ENCODE measurements around the gene MBIP.
A peak's percentile ranks its signal among the peaks of the same experiment; 100 is the strongest.

The MBIP gene

DNA sequence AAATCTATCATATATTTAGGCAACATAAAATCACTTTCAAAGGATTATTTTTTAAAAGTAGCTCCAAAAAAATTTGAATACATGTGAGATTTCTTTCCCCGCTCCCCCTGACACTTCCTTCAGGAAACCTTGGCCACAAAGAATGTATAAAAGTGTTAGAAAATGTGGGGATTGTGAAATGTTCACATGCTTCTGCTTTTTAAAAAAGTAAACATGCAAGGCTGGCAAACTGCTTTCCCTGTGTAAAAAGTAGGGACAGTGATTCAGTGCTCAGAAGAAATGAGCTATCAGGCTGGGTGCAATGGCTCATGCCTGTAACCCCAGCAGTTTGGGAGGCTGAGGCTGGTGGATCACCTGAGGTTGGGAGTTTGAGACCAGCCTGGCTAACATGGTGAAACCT, 26.6 kb downstream of the MBIP start:
- Mint-ChIP-seq H3K27ac (no peak overlapping the region), H3K4me1 (no peaks in the 10 kb centered on the region), H3K36me3 (peaks cover 29% of the 10 kb centered on the region), H3K27me3 (no peaks in the 10 kb centered on the region), H3K4me3 (no peak overlapping the region), H3K9me3 (no peaks in the 10 kb centered on the region)
- no peak for ATAC-seq

DNA sequence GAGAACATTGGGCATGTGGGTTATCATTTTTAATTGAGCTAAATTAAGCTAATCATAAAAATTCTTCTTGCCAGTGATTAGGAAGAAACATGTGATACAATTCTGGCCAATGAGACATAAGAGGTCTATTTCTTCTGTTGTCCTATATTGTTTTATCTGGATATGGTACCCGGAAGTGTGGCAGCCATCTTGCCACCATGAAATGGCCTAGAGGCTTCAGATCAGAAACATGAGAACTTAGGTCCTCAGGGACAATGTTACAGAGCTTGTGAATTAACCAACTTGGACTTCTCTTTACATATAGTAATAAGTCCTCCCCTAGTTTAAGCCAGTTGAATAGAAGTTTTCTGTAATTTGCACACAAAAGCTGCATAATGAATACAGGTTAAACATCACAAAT, 30.5 kb downstream of the MBIP start:
- no peak overlapping the region for H3K27ac Mint-ChIP-seq
- peaks cover 28% of the 10 kb centered on the region for H3K27me3 Mint-ChIP-seq
- H3K36me3 Mint-ChIP-seq = no peaks in the 10 kb centered on the region
- ATAC-seq = no peak
- H3K4me1 Mint-ChIP-seq = no peaks in the 10 kb centered on the region
- no peak overlapping the region for H3K4me3 Mint-ChIP-seq
- H3K9me3 Mint-ChIP-seq = no peaks in the 10 kb centered on the region

DNA sequence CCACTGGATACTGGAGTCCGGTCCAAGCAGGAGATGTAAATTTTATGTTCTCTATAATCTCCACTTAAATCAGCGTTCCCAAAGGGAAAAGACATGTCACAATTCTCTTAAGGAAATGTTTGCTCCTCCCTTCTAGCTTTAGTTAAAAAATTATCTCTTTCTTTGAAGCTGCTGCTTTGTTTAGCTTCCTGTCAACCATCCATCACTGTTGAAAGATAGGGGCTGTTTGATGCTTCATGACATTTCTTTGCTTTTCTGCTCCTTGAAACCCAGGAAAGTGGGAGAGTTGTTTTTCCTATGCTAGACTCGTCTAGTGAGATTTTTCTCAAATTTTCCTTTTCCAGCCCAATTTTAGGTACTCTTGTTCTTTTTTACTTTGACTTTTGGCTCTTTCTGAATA, 31.9 kb downstream of the MBIP start:
- H3K9me3 Mint-ChIP-seq = no peaks in the 10 kb centered on the region
- H3K4me1 Mint-ChIP-seq = no peaks in the 10 kb centered on the region
- no peaks in the 10 kb centered on the region for H3K36me3 Mint-ChIP-seq
- no peak overlapping the region for H3K27ac Mint-ChIP-seq
- H3K27me3 Mint-ChIP-seq = peaks cover 29% of the 10 kb centered on the region
- no peak for ATAC-seq
- no peak overlapping the region for H3K4me3 Mint-ChIP-seq

DNA sequence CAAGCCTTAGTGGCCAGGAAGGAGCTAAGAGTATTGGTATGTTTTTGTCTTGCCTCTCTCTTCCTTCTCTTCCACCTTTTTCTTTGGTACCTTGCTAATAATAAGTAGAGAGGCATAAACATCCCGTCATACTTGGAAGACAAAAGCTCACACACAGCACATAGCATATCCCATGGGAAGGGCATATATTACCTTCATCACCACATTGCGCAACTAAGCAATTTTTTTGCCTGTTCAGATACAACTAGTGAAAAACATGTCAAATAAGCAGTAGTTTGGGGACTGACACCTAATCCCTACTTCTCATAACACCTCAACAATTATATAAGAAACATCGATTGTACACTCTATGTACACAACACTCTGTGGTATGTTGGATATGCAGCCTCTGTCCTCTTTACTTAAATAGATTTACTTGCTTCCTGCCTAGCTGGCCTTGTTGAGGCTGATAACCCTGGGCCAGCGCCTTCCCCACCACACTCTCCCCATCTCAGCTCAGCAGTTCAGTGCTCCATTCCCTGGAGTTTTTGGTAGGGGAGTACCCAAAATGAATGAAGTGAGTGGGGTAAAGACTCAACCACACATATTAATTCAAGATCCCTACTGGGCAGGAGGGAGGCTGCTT, 35.4 kb downstream of the MBIP start:
- Mint-ChIP-seq H3K9me3 (no peaks in the 10 kb centered on the region), H3K4me1 (no peaks in the 10 kb centered on the region), H3K36me3 (no peaks in the 10 kb centered on the region), H3K27me3 (peaks cover 29% of the 10 kb centered on the region), H3K4me3 (no peak overlapping the region), H3K27ac (no peak overlapping the region)
- no peak for ATAC-seq

DNA sequence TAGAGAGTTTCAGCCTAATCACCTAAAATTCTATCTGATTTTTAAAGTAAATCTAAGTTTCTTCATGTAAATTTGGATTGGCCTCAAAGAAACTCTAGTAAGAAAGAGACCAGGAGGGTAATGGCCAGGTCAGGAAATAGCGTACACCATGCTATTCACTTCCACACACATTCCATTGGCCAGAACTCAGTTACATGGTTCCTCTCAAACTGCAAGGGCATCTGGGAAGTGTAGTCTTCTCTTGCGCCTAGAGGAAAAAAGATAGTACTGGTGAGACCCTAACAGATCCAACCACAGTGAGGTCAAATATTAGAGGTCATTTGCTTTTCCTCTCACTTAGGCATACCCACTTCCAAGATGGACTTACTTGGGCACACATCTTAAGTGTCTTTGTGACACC, 39.1 kb downstream of the MBIP start:
- H3K4me1 Mint-ChIP-seq = no peaks in the 10 kb centered on the region
- H3K27me3 Mint-ChIP-seq = peaks cover 13% of the 10 kb centered on the region
- H3K36me3 Mint-ChIP-seq = no peaks in the 10 kb centered on the region
- H3K4me3 Mint-ChIP-seq = no peak overlapping the region
- no peak overlapping the region for H3K27ac Mint-ChIP-seq
- no peak for ATAC-seq
- H3K9me3 Mint-ChIP-seq = no peaks in the 10 kb centered on the region

DNA sequence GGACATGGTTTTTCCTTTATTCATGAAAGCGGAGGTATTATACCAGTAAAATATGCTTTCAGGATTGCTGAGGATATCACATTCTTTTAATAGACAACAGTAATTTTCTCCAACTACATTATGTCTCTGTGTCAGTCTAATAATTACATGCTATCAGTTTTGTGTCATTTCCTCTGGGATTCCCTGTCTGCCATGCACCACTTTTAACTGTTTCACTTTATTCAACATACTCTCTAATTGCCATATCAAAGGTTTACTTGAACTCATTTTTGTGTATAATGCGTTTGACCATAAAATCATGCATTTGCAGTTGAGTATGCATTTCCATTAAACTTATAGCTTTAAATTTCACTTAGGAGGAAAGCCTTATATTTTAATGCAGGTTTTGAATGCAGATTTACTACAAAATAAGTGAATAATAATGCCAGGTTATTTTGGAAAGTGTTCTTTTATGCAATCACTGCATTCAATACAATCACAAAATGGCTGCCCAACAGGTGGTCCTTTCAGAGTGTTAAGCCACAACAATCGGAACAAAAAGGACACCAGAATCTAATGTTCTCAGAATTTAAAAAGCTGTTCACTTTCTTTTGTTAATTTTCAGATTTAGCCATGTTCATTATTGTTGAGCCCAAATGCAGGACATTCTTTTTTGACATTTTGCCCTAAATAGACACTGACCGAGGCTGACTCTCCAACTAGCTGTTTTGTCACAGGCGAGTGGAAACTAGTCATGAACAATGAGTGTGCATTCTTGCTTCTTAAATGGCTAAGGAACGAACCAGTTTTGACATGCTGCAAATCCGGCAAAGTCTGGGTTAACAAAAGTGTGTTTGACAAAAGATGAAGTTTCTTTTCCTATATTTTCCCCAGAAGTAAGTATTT, 40.9 kb downstream of the MBIP start:
- Mint-ChIP-seq H3K4me1 (no peaks in the 10 kb centered on the region), H3K36me3 (no peaks in the 10 kb centered on the region), H3K4me3 (no peak overlapping the region), H3K9me3 (no peaks in the 10 kb centered on the region), H3K27me3 (no peaks in the 10 kb centered on the region), H3K27ac (no peak overlapping the region)
- ATAC-seq = no peak

DNA sequence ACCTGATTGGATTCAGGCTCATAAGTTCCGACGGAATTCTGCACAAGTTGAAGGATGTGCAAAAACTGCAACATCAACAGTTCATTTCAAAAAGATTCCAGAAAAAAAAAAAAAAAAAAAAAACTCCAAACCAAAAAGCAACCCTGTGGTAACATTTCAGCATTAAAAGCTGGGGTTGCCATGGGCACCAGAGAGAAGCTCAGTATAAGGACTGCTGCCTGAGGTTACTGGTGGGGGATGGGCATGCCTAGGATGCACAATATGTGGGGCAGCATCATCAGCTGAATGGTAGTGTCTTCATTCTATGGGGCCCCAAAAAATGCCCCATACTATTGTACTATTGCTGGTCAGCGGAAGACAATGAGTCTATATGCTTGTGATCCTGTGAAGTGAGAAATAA, 44.7 kb downstream of the MBIP start:
- ATAC-seq = no peak

DNA sequence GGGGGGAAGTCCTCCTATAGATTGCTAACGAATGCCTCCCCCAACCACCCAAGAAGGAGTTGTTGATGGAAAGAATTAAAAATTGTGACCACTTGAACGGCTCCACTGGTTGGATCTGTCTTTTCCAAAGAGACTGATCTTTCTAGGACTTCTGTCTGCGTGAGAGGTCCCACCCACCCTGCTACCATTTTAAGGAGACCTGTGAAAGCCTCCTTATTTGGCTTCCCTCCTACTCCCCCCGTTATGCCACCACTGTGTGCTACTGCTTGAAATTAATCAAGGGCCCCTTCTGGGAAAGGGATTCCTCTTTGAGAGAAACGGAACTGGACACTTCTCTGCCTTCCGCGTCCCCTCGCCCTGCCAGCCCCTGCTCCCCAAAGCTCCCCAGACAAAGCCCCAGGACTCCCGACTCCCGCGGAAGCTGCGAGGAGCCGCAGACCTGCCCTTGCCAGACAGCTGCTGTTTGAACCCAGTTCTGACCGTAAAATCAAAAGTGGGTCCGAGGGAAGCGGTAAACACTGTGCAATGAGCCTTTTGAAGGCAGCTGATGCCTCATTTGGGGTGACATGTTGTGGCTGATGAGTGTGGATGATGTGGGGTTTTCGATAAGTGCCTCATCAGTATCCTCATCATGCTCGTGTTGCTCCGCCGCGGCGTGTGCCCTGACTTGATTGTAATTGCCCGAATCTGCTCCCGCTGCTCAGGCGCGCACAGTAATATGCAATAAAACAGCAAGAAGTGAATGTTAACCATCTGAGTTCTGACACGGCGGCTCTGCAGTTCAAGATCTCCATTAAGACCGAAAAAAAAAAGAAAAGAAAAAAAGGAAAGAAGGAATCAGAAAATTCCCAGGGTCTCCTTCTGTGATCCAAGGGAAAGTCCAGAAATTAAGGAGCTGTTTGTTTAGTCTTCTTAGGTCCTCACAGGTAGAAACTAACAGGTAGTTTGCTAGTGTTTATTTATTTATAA, 48.2 kb downstream of the MBIP start:
- H3K36me3 Mint-ChIP-seq = no peaks in the 10 kb centered on the region
- no peaks in the 10 kb centered on the region for H3K9me3 Mint-ChIP-seq
- H3K27me3 Mint-ChIP-seq = peaks cover 46% of the 10 kb centered on the region
- peak; percentile 35 for ATAC-seq
- H3K27ac Mint-ChIP-seq = no peak overlapping the region
- H3K4me3 Mint-ChIP-seq = peak overlapping the region; percentile 71
- peaks cover 16% of the 10 kb centered on the region for H3K4me1 Mint-ChIP-seq

More for the DNA sequence above, 44.7 kb downstream of the MBIP start:
- H3K4me3 Mint-ChIP-seq = no peak overlapping the region
- no peaks in the 10 kb centered on the region for H3K36me3 Mint-ChIP-seq
- peaks cover 16% of the 10 kb centered on the region for H3K4me1 Mint-ChIP-seq
- no peaks in the 10 kb centered on the region for H3K9me3 Mint-ChIP-seq
- no peak overlapping the region for H3K27ac Mint-ChIP-seq
- H3K27me3 Mint-ChIP-seq = peaks cover 37% of the 10 kb centered on the region

DNA sequence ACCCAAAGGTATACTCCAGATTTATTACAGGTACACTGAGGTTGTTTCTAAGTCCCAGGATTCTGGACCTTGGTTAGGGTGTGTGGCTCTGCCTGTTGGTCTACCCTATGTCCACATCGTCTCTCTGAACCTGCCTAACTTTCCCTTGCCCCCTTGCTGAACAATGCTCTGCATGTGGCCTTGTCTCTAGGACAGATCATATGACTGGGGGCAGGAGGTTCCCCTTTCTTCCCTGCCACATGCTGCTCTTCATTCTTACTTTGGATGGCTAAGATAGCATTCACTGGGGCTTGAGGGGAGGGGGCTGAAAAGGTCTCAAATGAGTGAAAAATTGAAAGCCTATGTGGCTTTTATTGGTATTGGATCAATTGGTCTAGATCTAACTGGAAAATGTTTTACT, 49.2 kb downstream of the MBIP start:
- ATAC-seq = no peak
- Mint-ChIP-seq H3K4me1 (peaks cover 16% of the 10 kb centered on the region), H3K4me3 (no peak overlapping the region), H3K27ac (no peak overlapping the region), H3K9me3 (peaks cover 2% of the 10 kb centered on the region), H3K27me3 (peaks cover 52% of the 10 kb centered on the region), H3K36me3 (no peaks in the 10 kb centered on the region)

DNA sequence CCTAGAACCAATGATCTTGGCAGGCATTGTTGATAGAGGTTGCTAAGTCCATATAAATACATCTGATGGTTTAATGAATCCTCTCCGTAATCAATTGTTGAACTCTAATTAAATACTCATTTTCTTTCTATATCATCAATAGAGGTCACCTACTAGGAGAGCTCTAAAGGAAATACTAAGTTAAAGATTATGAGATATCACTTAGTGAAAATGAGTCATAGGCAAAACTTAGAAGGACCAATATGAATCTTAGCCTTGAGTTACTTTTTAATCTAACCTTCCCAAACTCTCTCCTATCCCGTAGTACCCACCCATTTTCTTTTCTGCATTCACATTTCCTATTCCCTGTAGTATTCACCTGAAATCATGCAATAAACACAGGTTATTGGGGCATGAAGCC, 50.2 kb downstream of the MBIP start:
- peaks cover 3% of the 10 kb centered on the region for H3K9me3 Mint-ChIP-seq
- no peak for ATAC-seq
- H3K4me3 Mint-ChIP-seq = no peak overlapping the region
- H3K27me3 Mint-ChIP-seq = peaks cover 62% of the 10 kb centered on the region
- peaks cover 16% of the 10 kb centered on the region for H3K4me1 Mint-ChIP-seq
- H3K27ac Mint-ChIP-seq = no peak overlapping the region
- no peaks in the 10 kb centered on the region for H3K36me3 Mint-ChIP-seq

DNA sequence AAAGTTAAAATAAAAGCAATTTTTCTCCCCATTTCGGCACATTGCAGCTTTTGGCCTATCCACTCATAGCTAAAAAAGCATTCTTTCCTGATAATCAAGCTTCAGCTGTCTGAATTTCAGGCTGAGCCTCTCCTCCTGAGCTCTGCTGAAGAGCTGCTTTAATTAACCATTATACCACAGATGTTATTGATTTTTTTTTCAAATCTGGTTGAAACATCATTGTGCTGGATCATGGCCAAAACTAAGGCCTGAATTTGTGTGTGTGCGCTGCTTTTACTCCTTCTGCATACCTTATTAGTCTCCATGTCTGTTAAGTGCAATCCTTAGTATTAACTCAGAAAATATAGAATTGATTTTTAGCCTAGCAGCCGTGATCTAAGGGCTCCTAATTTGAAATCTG, 52.3 kb downstream of the MBIP start:
- H3K9me3 Mint-ChIP-seq = peaks cover 3% of the 10 kb centered on the region
- H3K27me3 Mint-ChIP-seq = peaks cover 53% of the 10 kb centered on the region
- H3K27ac Mint-ChIP-seq = no peak overlapping the region
- ATAC-seq = no peak
- no peaks in the 10 kb centered on the region for H3K36me3 Mint-ChIP-seq
- peaks cover 12% of the 10 kb centered on the region for H3K4me1 Mint-ChIP-seq
- no peak overlapping the region for H3K4me3 Mint-ChIP-seq

DNA sequence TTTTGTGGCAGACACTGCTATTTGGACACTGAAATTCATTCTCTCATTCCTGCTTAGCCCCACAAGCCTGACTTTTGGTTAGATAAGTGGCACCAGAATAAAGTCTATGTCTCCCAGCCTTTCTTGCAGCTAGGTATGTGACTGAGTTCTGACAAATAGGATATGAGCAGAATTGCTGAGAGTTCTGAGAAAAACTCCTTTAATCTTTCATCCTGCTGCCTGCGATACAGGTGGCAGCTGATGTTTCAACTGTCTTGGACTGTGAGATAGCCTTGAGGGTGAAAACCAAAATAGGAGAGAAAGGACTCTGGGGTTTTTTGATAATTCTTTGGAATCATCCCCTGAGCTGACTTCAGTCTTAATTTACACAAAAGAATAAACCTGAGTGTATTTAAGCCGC, 55.8 kb downstream of the MBIP start:
- ATAC-seq = no peak
- peaks cover 3% of the 10 kb centered on the region for H3K9me3 Mint-ChIP-seq
- no peaks in the 10 kb centered on the region for H3K36me3 Mint-ChIP-seq
- H3K4me1 Mint-ChIP-seq = no peaks in the 10 kb centered on the region
- no peak overlapping the region for H3K27ac Mint-ChIP-seq
- H3K4me3 Mint-ChIP-seq = no peak overlapping the region
- H3K27me3 Mint-ChIP-seq = peaks cover 20% of the 10 kb centered on the region

DNA sequence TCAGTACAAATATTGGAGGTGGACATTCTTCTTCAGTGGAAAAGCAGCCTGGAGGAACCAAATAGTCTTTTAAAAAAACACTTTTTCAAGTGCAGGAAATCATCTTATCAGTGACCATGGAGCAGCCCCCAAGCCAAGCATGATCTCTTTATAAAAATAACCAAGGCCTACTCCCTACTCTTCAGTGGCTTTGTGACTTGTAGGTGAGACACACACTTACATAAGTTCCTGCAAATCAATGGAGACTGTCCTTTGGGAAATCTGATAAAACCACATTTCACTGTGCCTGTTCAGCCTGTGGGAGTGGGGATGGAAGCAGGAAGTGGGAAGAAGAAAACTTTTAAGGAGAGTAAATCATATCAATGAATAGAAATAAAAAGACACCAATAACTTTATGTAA, 56.3 kb downstream of the MBIP start:
- Mint-ChIP-seq H3K9me3 (peaks cover 3% of the 10 kb centered on the region), H3K27ac (no peak overlapping the region), H3K27me3 (peaks cover 20% of the 10 kb centered on the region), H3K4me1 (no peaks in the 10 kb centered on the region), H3K4me3 (no peak overlapping the region), H3K36me3 (no peaks in the 10 kb centered on the region)
- no peak for ATAC-seq

DNA sequence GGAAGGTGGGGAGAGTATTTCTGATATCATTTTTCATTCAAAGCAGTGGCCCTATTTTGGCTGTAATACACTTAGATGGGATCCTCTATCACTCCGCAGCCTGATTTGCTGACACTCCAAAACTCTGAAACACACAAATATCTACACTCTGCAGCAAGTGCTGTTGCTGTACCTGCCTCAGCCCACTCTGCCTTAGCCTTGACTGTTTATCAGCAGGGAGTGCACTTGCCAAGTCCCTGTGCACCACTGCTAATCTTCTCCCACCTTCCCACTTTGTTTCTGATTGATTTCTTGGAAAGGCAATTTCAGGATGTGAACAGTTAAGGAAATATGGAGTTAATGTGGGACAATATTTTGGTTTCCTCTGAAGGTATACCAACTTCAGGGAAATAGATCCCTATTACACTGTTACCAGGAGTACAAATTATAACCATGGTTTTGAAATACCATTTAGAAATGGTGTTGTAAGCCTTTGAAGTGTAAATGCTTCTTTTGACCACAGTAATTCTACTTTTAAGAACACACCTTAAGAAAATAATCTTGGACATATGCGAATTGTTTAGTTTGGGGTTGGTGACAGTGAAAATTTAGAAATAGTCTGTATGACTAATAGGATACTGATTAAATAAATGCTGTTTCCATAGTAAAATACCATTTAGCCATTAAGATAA, 59.3 kb downstream of the MBIP start:
- Mint-ChIP-seq H3K4me3 (no peak overlapping the region), H3K4me1 (no peaks in the 10 kb centered on the region), H3K36me3 (no peaks in the 10 kb centered on the region), H3K27ac (no peak overlapping the region), H3K27me3 (peaks cover 13% of the 10 kb centered on the region), H3K9me3 (peaks cover under 1% of the 10 kb centered on the region)
- no peak for ATAC-seq

DNA sequence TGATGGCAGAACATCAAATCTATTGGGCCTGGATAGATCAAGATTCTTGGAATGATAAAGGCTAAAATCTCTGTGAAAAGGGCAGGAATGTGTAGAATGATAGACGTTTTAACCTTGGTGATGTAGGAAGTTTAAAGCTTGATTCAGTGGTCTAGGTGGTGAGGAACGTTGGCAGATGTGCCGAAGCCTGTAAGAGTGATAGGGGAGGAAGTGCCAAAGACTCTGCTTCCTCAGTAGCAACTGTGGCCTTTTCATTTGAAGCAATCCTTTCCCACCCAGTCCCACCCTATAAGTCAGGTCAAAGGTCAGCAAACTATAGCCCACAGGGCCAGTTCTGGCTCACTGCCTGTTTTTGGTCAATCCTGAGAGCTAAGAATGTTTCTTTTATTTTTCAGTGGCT, 62.2 kb downstream of the MBIP start:
- no peak overlapping the region for H3K4me3 Mint-ChIP-seq
- no peak for ATAC-seq
- no peak overlapping the region for H3K27ac Mint-ChIP-seq
- H3K36me3 Mint-ChIP-seq = no peaks in the 10 kb centered on the region
- H3K27me3 Mint-ChIP-seq = no peaks in the 10 kb centered on the region
- no peaks in the 10 kb centered on the region for H3K9me3 Mint-ChIP-seq
- no peaks in the 10 kb centered on the region for H3K4me1 Mint-ChIP-seq

Data from stimulated activated memory B cell treated with anti-CD40 and anti-IgM and Interleukin-4, amounts not matched to agents 10 μg/mL and 1 μg/mL and 100 μg/mL, for 72 hours (primary cell).